Type B pancreatic cell (in vitro differentiated cells): ENCODE data around the gene SLC2A14. TPM values are rescaled to one million over a fixed set of nuclear protein-coding genes. Genes with fewer than 3 reads are reported as not detected.
"Not testable (repeated sequence)": the region's sequence is repeated elsewhere in the genome, so short reads cannot be mapped to it uniquely, and the experiment has no call there.

Experiments used
- DNase-seq: peaks from one replicate; pipeline ENCODE4 v3.0.0; 2021; ENCODE audit warnings: mixed read lengths; ENCODE audit not compliant: unreplicated experiment; ENCODE audit errors: extremely low spot score
- H3K27ac Mint-ChIP-seq: 2 replicates; pipeline ENCODE4 v1.8.0; 2021; ENCODE audit warnings: mild to moderate bottlenecking, mixed read lengths
- H3K27me3 Mint-ChIP-seq: 2 replicates; pipeline ENCODE4 v1.8.0; 2021; ENCODE audit warnings: mixed read lengths
- H3K36me3 Mint-ChIP-seq: 2 replicates; pipeline ENCODE4 v1.8.0; 2021; ENCODE audit warnings: mixed read lengths
- H3K4me1 Mint-ChIP-seq: one replicate; pipeline ENCODE4 v1.8.0; 2021; ENCODE audit warnings: mixed read lengths; ENCODE audit not compliant: unreplicated experiment
- H3K4me3 Mint-ChIP-seq: 2 replicates; pipeline ENCODE4 v1.8.0; 2021; ENCODE audit warnings: mild to moderate bottlenecking, mixed read lengths
- H3K9me3 Mint-ChIP-seq: 2 replicates; pipeline ENCODE4 v1.8.0; 2021; ENCODE audit warnings: mixed read lengths
- CTCF ChIP-seq: fragments of 200-600 bp; sonication (generic); conservative IDR thresholded peaks from 2 replicates; pipeline ENCODE4 v1.5.0; 2021; ENCODE audit warnings: antibody characterized with exemption, mild to moderate bottlenecking
- total RNA-seq: library from RNA; stranded (reverse); gene quantifications from 2 replicates; pipeline ENCODE4 v1.2.1, GENCODE V29; 2021; ENCODE audit warnings: low replicate concordance

Gene SLC2A14
- total RNA-seq, 1 donor from 2014 or later, result 7.0 TPM

DNA sequence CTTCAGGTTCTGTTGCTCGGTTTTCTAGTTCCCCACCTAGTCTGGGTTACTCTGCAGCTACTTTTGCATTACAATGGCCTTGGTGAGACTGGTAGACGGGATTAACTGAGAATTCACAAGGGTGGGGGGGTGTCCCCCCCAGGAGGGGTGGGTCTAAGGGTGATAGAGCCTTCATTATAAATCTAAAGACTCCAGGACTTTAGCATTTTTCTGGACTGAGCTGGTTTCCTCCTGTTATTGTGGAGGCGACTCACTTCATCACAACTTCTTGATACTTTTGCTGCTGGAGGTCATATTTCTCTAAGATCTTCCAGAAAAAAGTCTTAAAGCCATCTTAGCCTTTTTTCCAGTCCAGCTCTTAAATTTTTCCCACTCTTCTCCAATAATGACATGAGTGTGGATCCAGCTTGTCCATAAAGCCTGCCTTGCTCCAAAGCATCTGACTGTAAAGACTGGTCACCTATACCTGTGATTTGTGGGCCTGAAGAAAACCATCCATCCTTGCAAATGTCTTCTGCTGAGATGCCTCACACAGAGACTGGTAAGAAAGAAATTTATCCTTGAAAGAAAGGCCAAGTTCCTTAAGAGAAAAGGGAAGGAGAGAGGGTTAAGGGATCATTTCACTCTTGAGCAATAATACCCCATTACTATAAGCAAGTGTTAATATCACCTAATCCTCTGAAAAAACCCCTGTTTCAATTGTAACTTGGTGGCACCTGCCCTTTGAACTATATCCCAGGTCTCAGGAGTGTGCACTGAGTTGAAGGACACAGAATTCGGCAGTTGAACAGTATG, 19.7 kb upstream of the SLC2A14 start:
- no peak for TF ChIP-seq CTCF
- no peaks in the 10 kb centered on the region for H3K36me3 Mint-ChIP-seq
- peaks cover 4% of the 10 kb centered on the region for H3K4me1 Mint-ChIP-seq
- H3K9me3 Mint-ChIP-seq, result no peaks in the 10 kb centered on the region
- H3K27me3 Mint-ChIP-seq, result peaks cover 14% of the 10 kb centered on the region
- no peak overlapping the region for H3K27ac Mint-ChIP-seq
- DNase-seq, result no peak
- no peak overlapping the region for H3K4me3 Mint-ChIP-seq

GRCh38 chr12:7884689-7885088, 12.0 kb upstream of the SLC2A14 start:
- no peaks in the 10 kb centered on the region for H3K4me1 Mint-ChIP-seq
- DNase-seq, result no peak
- no peaks in the 10 kb centered on the region for H3K9me3 Mint-ChIP-seq
- H3K36me3 Mint-ChIP-seq, result no peaks in the 10 kb centered on the region
- H3K27ac Mint-ChIP-seq, result no peak overlapping the region
- no peaks in the 10 kb centered on the region for H3K27me3 Mint-ChIP-seq
- H3K4me3 Mint-ChIP-seq, result no peak overlapping the region
- no peak for TF ChIP-seq CTCF

DNA sequence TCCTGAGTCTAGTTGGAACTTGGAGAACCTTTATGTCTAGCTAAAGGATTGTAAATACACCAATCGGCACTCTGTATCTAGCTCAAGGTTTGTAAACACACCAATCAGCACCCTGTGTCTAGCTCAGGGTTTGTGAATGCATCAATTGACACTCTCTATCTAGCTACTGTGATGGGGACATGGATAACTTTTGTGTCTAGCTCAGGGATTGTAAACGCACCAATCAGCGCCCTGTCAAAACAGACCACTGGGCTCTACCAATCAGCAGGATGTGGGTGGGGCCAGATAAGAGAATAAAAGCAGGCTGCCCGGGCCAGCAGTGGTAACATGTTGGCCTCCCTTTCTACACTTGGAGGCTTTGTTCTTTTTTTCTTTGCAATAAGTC, 9.0 kb upstream of the SLC2A14 start:
- H3K36me3 Mint-ChIP-seq, H3K4me1 Mint-ChIP-seq, H3K27ac Mint-ChIP-seq, H3K9me3 Mint-ChIP-seq, DNase-seq, H3K27me3 Mint-ChIP-seq, H3K4me3 Mint-ChIP-seq: not testable (repeated sequence)

DNA sequence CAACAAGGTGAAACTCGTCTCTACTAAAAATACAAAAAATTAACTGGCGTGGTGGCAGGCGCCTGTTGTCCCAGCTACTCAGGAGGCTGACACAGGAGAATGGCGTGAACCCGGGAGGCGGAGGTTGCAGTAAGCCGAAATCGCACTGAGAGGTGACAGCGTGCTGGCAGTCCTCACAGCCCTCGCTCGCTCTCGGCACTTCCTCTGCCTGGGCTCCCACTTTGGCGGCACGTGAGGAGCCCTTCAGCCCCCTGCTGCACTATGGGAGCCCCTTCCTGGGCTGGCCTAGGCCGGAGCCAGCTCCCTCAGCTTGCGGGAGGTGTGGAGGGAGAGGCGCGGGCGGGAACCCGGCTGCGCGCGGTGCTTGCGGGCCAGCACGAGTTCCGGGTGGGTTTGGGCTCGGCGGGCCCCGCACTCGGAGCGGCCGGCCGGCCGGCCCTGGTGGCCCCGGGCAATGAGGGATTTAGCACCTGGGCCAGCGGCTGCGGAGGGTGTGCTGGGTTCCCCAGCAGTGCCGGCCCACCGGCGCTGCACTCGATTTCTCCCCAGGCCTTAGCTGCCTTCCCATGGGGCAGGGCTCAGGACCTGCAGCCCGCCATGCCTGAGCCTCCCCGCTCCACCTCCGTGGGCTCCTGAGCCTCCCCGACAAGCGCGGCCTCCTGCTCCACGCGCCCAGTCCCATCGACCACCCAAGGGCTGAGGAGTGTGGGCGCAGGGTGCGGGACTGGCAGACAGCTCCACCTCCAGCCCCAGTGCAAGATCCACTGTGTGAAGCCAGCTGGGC, 8.4 kb upstream of the SLC2A14 start:
- not testable (repeated sequence) for H3K36me3 Mint-ChIP-seq, DNase-seq, H3K27me3 Mint-ChIP-seq, H3K27ac Mint-ChIP-seq, H3K4me1 Mint-ChIP-seq, H3K9me3 Mint-ChIP-seq, H3K4me3 Mint-ChIP-seq

GRCh38 chr12:7879246-7879645, 6.5 kb upstream of the SLC2A14 start:
- no peak for DNase-seq
- H3K27ac Mint-ChIP-seq, result no peak overlapping the region
- no peaks in the 10 kb centered on the region for H3K27me3 Mint-ChIP-seq
- no peak for TF ChIP-seq CTCF
- no peaks in the 10 kb centered on the region for H3K4me1 Mint-ChIP-seq
- H3K4me3 Mint-ChIP-seq, result no peak overlapping the region
- no peaks in the 10 kb centered on the region for H3K36me3 Mint-ChIP-seq
- no peaks in the 10 kb centered on the region for H3K9me3 Mint-ChIP-seq

GRCh38 chr12:7877420-7877819, 4.7 kb upstream of the SLC2A14 start:
- no peaks in the 10 kb centered on the region for H3K36me3 Mint-ChIP-seq
- H3K27ac Mint-ChIP-seq, result no peak overlapping the region
- no peak for DNase-seq
- no peak overlapping the region for H3K4me3 Mint-ChIP-seq
- no peaks in the 10 kb centered on the region for H3K4me1 Mint-ChIP-seq
- TF ChIP-seq CTCF, result no peak
- peaks cover 3% of the 10 kb centered on the region for H3K9me3 Mint-ChIP-seq
- H3K27me3 Mint-ChIP-seq, result peaks cover 3% of the 10 kb centered on the region
